Neutrophil (primary cell): ENCODE results near the gene ELMO2.

Source experiments
- H3K27ac ChIP-seq: fragments of 200-600 bp; sonication (generic); 2 replicates; pipeline ENCODE4 v1.5.1; 2016; ENCODE audit warnings: mild to moderate bottlenecking, moderate library complexity
- H3K27me3 ChIP-seq: fragments of 200-600 bp; sonication (generic); 2 replicates; pipeline ENCODE4 v1.6.0; 2016; ENCODE audit warnings: mild to moderate bottlenecking
- H3K36me3 ChIP-seq: fragments of 200-600 bp; sonication (generic); 2 replicates; pipeline ENCODE4 v1.5.1; 2017
- H3K4me1 ChIP-seq, 2 experiments: fragments of 200-600 bp in 1 of 2; sonication (generic) in 1 of 2; 1 replicate in 1 of 2; 2 replicates in 1 of 2; pipeline versions ENCODE4 v1.5.1 to v1.6.1; 2013 to 2016; ENCODE audit warnings: low read depth in 1 of 2, low read length in 1 of 2, mild to moderate bottlenecking in 1 of 2, moderate library complexity in 1 of 2; ENCODE audit not compliant: control insufficient read depth in 1 of 2, insufficient read depth in 1 of 2
- H3K4me3 ChIP-seq, 2 experiments: fragments of 200-600 bp in 1 of 2; sonication (generic) in 1 of 2; 1 replicate in 1 of 2; 2 replicates in 1 of 2; pipeline ENCODE4 v1.5.1; 2013 to 2016; ENCODE audit warnings: low read depth in 1 of 2, low read length in 1 of 2, mild to moderate bottlenecking in 1 of 2, moderate library complexity in 1 of 2
- H3K9me3 ChIP-seq: fragments of 200-600 bp; sonication (generic); 2 replicates; pipeline ENCODE4 v1.5.1; 2016
- TF ChIP-seq, protein P1 (sequence below): fragments of 200-600 bp; sonication (generic); IDR thresholded peaks from 2 replicates; pipeline ENCODE4 v1.5.1; 2016; ENCODE audit warnings: antibody characterized with exemption

The ELMO2 gene

DNA sequence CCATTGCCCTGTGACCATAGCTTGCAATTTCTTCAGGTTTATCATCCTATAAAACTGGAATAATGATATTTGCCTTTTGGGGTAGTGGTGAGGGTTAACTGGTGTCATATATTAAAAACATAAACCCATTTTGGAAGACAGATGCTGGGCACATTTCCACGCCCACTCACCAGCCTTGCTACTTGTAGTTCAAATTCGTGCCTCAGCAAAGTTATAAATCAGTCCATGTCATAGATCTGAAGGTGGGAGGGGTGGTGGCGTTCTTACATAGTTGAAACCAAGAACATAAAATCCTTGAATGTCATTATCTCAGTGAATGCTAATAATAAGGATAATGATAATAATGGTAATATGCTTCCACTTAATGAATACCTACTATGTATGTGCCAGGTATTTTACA is 9.4 kb upstream of the ELMO2 start:
- Histone ChIP-seq H3K27ac (no peak overlapping the region), H3K9me3 (no peaks in the 10 kb centered on the region), H3K27me3 (peaks cover 54% of the 10 kb centered on the region), H3K4me1 (peaks cover 1 to 2% of the 10 kb centered on the region in 2 experiments), H3K4me3 (no peak overlapping the region), H3K36me3 (no peaks in the 10 kb centered on the region)
- TF ChIP-seq, protein P1, sequence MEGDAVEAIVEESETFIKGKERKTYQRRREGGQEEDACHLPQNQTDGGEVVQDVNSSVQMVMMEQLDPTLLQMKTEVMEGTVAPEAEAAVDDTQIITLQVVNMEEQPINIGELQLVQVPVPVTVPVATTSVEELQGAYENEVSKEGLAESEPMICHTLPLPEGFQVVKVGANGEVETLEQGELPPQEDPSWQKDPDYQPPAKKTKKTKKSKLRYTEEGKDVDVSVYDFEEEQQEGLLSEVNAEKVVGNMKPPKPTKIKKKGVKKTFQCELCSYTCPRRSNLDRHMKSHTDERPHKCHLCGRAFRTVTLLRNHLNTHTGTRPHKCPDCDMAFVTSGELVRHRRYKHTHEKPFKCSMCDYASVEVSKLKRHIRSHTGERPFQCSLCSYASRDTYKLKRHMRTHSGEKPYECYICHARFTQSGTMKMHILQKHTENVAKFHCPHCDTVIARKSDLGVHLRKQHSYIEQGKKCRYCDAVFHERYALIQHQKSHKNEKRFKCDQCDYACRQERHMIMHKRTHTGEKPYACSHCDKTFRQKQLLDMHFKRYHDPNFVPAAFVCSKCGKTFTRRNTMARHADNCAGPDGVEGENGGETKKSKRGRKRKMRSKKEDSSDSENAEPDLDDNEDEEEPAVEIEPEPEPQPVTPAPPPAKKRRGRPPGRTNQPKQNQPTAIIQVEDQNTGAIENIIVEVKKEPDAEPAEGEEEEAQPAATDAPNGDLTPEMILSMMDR, result no peak

DNA sequence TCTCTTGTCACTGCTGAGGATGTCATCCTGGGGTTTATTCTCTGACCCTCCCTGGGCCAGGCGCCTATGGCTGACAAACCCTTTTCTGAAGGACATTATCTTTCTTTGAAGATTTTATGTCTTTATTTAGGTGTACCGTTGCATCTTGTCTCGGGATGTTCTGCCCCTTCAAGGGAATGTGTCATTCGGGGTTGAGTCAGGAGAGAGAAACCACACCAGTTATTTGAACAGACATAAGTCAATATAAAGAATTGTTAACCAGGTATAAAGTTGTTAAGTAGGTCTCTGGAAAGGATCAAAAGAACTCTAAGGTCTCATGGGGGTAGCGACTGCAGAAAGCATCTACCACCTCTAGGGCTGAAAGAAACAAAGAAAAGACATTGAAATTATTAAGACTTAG is 8.2 kb upstream of the ELMO2 start:
- Histone ChIP-seq H3K4me1 (peaks cover 4 to 6% of the 10 kb centered on the region in 2 experiments), H3K4me3 (no peak overlapping the region), H3K27ac (no peak overlapping the region), H3K36me3 (no peaks in the 10 kb centered on the region), H3K27me3 (peaks cover 53% of the 10 kb centered on the region), H3K9me3 (no peaks in the 10 kb centered on the region)
- TF ChIP-seq, protein P1, result no peak

DNA sequence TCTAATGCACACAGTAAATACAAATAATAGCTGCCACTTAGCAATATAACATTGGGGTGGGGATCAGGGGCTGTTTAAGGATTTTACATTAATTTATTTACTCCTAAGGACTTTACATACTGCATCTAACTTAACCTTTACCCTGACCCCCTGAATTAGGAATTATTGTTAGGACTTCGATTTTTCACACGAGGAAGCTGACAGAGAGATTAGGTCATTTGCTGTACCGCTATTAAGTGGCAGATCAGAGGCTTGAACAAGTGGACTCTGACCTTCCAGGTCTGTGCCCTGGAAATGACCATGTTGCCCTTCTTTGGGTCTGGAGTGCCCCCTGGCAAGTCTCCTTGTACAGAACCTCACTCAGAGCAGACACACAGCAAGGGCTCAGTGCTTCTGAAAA is 5.2 kb upstream of the ELMO2 start:
- Histone ChIP-seq H3K27ac (no peak overlapping the region), H3K27me3 (peaks cover 33% of the 10 kb centered on the region), H3K4me1 (peaks cover 16 to 17% of the 10 kb centered on the region in 2 experiments), H3K36me3 (no peaks in the 10 kb centered on the region), H3K4me3 (no peak overlapping the region), H3K9me3 (no peaks in the 10 kb centered on the region)
- TF ChIP-seq, protein P1, result no peak

DNA sequence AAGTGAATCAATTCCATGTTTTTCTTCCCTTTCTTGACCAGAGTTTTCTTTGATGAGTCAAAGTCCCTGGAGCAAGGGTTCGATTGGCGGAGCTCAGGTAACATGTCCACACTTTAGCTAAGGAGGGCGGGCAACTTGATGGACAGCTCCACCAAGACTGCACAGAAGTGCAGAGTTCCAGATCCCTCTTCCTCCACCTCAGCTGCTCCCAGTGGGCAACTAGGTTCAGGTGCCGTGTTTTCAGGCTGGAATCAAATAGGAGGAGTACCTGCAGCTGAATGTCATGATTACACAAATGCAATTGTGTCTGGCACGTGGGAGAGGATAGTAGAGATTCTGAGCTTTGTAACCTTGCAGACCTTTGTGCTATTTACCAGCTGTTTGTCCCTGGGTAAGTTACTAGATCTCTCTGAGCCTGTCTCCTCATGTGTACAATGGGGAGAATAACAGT is 1.9 kb upstream of the ELMO2 start:
- Histone ChIP-seq H3K9me3 (no peaks in the 10 kb centered on the region), H3K27ac (no peak overlapping the region), H3K4me3 (no peak overlapping the region), H3K27me3 (no peaks in the 10 kb centered on the region), H3K4me1 (peaks cover 39 to 43% of the 10 kb centered on the region in 2 experiments), H3K36me3 (no peaks in the 10 kb centered on the region)
- TF ChIP-seq, protein P1, result no peak

DNA sequence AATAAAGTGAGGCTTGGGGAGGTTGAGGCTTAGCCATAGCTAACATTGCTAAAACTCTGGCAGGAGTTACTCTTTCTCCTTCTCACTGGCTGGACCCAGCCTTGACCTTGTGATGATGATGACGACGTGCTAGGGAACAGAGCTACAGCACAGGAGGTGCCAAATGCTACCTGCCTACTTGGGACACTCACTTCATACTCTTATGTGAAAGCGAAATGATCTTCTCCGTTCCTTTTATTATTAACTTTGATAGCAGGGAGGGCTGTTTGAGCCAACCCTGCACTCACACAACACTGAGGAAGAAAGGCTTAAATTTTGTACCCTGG is 1.2 kb upstream of the ELMO2 start:
- TF ChIP-seq, protein P1, result no peak
- no peaks in the 10 kb centered on the region for H3K27me3 ChIP-seq
- no peaks in the 10 kb centered on the region for H3K36me3 ChIP-seq
- peak overlapping the region; percentile 72 to 91 for H3K4me3 ChIP-seq
- peaks cover 46 to 49% of the 10 kb centered on the region in 2 experiments for H3K4me1 ChIP-seq
- peak overlapping the region; percentile 89 for H3K27ac ChIP-seq
- H3K9me3 ChIP-seq, result no peaks in the 10 kb centered on the region
